Effector memory CD8-positive, alpha-beta T cell (primary cell): Measurements from ENCODE around the gene ITGAE.
A peak's percentile ranks its signal among the peaks of the same experiment; 100 is the strongest.

Source experiments
- ATAC-seq: fragments of 150-1000 bp; cut with Tn5 transposase; replicated peaks from 2 replicates; pipeline ENCODE4 v1.10.0; 2021; ENCODE audit warnings: mild to moderate bottlenecking, moderate library complexity
- DNase-seq, 3 experiments: peaks; one replicate each; pipeline ENCODE4 v3.0.0; 2021
- H3K27ac Mint-ChIP-seq, 2 donors: one replicate each; pipeline ENCODE4 v1.8.0; 2022; ENCODE audit warnings: mild to moderate bottlenecking in 2 of 2, mixed read lengths in 2 of 2, moderate library complexity in 2 of 2
- H3K27me3 Mint-ChIP-seq, 2 donors: one replicate each; pipeline ENCODE4 v1.8.0; 2022; ENCODE audit warnings: mixed read lengths in 2 of 2
- H3K36me3 Mint-ChIP-seq: one replicate; pipeline ENCODE4 v1.8.0; 2022; ENCODE audit warnings: mild to moderate bottlenecking, moderate library complexity, mixed read lengths; ENCODE audit not compliant: insufficient read depth
- H3K4me1 Mint-ChIP-seq, 2 donors: one replicate each; pipeline ENCODE4 v1.8.0; 2022; ENCODE audit warnings: low read depth in 2 of 2, mixed read lengths in 2 of 2
- H3K4me3 Mint-ChIP-seq, 2 donors: one replicate each; pipeline ENCODE4 v1.8.0; 2022; ENCODE audit warnings: mild to moderate bottlenecking in 2 of 2, mixed read lengths in 2 of 2, moderate library complexity in 2 of 2
- H3K9me3 Mint-ChIP-seq, 2 donors: one replicate each; pipeline ENCODE4 v1.8.0; 2022; ENCODE audit warnings: mixed read lengths in 2 of 2

Gene ITGAE

DNA sequence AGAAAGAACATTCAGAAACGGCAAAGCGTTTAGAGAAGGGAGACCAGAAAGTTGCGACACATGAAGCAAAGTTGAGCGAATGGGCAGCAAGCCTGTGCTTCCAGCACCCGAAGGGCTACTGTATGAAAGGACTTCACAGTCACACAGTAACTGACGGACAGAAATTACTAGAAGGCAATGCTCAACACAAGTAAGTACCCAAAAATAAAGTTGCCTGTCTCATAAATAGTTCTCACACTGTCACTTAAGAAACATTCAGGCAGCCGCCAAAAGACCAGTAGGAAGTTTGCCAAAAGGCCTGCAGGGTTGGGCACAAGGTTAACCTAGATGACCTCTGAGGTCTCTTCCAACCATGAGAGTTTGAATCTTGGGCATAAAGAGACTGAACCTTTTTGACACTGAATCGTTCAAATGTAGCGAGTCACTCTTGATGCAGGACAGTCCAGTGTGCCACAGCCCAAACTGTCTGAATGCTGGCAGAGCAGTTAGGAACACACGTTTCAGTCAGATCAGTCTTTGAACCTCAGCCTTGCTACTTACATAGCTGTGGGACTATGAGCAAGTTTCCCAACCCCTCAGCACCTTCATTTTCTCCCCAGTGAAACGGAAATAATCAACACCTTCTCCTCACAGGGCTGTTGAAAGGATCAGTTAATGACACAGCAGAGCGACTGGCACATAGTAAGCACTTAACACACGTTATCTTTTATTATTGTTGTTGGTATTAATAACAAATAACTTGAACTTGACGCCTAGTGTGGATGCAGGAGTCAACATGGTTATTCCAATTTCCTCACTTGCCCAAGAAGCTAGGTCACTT lies 34.6 kb upstream of the ITGAE start:
- Mint-ChIP-seq H3K4me3 (no peak overlapping the region), H3K4me1 (peaks cover 8 to 17% of the 10 kb centered on the region in 2 donors), H3K27me3 (no peaks in the 10 kb centered on the region), H3K27ac (peak overlapping the region in 1 of 2 donors; percentile 32), H3K36me3 (peaks cover 60% of the 10 kb centered on the region), H3K9me3 (no peaks in the 10 kb centered on the region)
- ATAC-seq = no peak
- DNase-seq = no peak

DNA sequence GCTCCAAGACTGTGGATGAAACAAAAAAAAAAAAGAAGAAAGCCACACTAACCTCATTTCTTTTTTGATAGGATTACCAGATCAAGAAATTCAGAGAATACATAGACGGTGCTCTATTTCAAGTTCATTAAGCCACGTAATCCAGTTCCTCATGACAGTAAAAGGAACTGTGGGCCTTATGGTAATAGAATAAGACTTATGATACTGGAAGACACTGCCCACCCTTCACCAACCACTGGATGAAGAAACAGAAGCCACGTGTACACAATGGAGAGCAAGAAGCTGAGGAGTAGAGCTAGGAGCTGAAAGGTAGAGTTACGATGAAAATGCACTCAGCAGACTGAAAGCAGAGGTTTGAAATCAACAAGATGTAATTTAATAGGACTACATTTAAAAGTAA lies 33.8 kb upstream of the ITGAE start:
- Mint-ChIP-seq H3K4me1 (peaks cover 6 to 16% of the 10 kb centered on the region in 2 donors), H3K36me3 (peaks cover 57% of the 10 kb centered on the region), H3K9me3 (no peaks in the 10 kb centered on the region), H3K27me3 (no peaks in the 10 kb centered on the region), H3K27ac (peak overlapping the region in 1 of 2 donors; percentile 32), H3K4me3 (no peak overlapping the region)
- DNase-seq (no peak), ATAC-seq (no peak)

DNA sequence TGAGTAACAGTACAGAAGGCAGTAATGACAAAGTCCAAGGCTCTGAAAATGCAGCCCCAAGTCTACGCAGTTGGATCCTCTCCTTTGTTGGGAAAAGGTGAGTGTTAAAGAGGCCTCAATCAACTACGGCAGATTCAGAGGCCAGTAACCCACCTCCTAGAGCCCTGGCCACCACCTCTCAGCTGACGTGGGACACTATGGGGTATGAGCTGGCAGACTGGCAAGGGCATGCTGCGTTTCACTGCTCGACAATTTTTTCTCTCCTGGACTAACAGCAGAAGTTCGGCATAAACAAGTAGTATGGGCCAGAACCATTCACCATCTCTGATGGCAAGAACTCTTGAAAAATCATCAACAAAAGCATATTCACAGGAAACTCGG lies 27.9 kb upstream of the ITGAE start:
- Mint-ChIP-seq H3K4me1 (peaks cover 2 to 8% of the 10 kb centered on the region in 2 donors), H3K27ac (no peak overlapping the region), H3K36me3 (peaks cover 38% of the 10 kb centered on the region), H3K27me3 (no peaks in the 10 kb centered on the region), H3K4me3 (no peak overlapping the region), H3K9me3 (no peaks in the 10 kb centered on the region)
- no peak for DNase-seq
- no peak for ATAC-seq

DNA sequence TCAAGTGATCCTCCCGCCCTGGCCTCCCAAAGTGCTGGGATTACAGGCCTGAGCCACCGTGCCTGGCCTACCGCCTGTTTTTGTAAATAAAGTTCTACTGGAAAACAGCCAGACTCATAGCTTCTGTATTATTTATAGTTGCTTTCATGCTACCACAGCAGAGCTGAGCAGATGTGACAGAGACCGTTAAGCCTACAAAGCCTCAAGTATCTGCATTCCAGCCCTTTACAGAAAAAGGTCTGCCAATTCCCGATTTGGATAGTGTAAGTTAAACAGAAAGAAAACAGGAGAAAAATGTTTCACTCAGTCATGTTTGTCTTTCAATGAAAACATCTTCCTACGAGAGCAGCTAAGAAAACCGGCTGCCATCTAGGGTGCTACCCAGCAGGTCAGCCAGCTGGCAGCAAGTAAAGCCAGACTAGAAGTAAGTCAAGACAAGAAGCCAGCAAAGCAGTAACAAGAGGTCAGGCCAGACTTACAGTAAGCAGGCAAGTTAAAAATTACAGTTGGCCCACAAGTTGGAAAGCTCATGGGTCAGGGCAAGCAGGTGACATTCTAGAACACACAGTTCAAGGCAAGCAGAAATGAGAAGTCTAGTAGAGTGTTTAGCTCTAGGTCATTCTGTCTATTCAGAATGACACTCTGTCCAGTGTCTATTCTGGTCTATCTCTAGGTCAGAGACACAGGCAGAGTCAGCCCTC lies 27.3 kb upstream of the ITGAE start:
- Mint-ChIP-seq H3K27ac (peak overlapping the region in 1 of 2 donors; percentile 55), H3K27me3 (no peaks in the 10 kb centered on the region), H3K4me1 (peaks cover 0 to 8% of the 10 kb centered on the region in 2 donors), H3K4me3 (no peak overlapping the region), H3K36me3 (peaks cover 40% of the 10 kb centered on the region), H3K9me3 (no peaks in the 10 kb centered on the region)
- DNase-seq (no peak), ATAC-seq (no peak)

DNA sequence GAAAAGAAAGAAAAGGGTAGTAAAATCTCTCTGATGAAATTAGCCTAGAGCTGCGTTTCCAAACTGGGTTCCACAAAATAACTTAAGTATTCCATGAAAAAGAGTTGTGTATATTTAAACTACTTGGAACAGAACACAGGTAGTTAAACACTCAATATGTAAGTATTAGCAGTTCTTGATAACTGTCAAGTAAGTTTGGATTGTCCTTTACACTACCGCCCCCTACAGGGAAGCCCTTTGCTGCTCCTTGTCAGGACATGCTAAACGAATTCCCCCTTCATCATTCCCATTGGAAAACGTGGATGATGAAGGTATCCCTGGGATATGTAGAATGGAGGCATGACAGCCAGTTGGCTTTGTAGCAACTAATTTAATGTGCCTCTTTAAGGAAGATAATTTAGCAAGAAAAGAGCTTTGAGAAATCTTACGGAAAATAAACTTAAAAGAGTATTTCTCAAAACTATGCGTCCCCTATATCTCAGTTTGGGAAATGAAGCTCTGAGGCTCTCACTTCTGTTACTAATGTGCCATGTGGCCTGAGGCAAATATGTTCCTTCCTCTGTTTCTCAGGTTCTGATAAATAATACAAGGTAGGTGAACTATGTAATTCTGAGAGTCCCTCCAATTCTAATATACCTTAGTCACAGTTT lies 26.3 kb upstream of the ITGAE start:
- Mint-ChIP-seq H3K9me3 (no peaks in the 10 kb centered on the region), H3K27me3 (no peaks in the 10 kb centered on the region), H3K4me1 (peaks cover 0 to 8% of the 10 kb centered on the region in 2 donors), H3K36me3 (peaks cover 43% of the 10 kb centered on the region), H3K4me3 (no peak overlapping the region), H3K27ac (no peak overlapping the region)
- ATAC-seq = peak; percentile 77
- peak; percentile 77 to 84 (median 83) for DNase-seq

DNA sequence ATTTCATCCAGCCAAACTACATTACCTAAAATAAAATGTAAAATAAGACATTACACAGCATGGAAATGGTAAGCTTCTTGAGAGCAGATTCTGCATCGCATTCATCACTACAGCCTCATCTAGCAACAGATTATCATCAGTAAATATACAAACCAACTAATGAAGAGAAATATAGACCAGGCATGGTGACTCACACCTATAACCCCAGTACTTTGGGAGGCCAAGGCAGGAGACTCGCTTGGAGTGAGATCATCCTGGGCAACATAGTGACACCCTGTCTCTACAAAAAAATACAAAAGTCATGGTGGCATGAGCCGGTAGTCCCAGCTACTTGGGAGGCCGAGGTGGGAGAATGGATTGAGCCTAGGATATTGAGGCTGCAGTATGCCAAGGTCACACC lies 25.2 kb upstream of the ITGAE start:
- DNase-seq = no peak
- no peaks in the 10 kb centered on the region for H3K9me3 Mint-ChIP-seq
- H3K27ac Mint-ChIP-seq = no peak overlapping the region
- peaks cover 51% of the 10 kb centered on the region for H3K36me3 Mint-ChIP-seq
- H3K4me1 Mint-ChIP-seq = peaks cover 0 to 8% of the 10 kb centered on the region in 2 donors
- H3K4me3 Mint-ChIP-seq = no peak overlapping the region
- ATAC-seq = no peak
- no peaks in the 10 kb centered on the region for H3K27me3 Mint-ChIP-seq

DNA sequence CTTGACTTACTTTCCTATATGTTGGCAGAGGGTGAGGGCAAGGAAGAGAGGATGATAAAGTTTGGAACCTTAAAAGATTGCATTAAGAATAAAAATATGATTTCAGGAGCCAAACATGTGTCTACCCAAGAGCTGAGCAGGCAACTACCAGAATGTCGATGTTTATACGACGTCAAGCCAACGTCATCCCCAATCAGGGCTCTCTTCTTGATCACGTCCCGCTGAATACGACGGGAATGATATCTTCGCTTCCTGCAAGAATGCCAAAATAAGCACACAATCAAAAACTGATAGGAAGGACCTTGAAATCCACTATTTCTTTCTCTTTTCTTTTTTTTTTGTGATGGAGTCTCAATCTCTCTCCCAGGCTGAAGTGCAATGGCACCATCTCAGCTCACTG lies 20.1 kb upstream of the ITGAE start:
- Mint-ChIP-seq H3K4me1 (no peaks in the 10 kb centered on the region), H3K4me3 (no peak overlapping the region), H3K27me3 (no peaks in the 10 kb centered on the region), H3K27ac (no peak overlapping the region), H3K36me3 (peaks cover 63% of the 10 kb centered on the region), H3K9me3 (no peaks in the 10 kb centered on the region)
- DNase-seq (no peak), ATAC-seq (no peak)

DNA sequence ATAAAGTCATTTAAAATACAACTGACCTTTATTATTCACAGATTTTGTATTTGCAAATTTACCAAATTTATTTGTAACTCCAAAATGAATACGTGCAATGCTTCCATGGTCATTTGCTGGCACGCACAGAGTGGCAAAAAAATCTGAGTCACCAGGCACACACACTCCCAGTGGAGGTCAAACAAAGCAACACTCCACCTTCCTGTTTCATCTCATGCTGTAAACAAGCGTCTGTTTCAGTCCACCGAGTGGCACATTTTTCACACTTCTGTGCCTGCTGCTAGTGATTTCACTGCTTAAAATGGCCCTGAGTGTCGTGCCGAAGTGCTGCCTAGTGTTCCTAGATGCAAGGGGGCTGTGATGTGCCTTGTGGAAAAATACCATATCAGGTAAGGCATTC lies 17.8 kb upstream of the ITGAE start:
- H3K36me3 Mint-ChIP-seq = peaks cover 73% of the 10 kb centered on the region
- no peaks in the 10 kb centered on the region for H3K4me1 Mint-ChIP-seq
- no peak for DNase-seq
- no peak for ATAC-seq
- no peak overlapping the region for H3K4me3 Mint-ChIP-seq
- H3K9me3 Mint-ChIP-seq = no peaks in the 10 kb centered on the region
- H3K27me3 Mint-ChIP-seq = no peaks in the 10 kb centered on the region
- H3K27ac Mint-ChIP-seq = no peak overlapping the region

DNA sequence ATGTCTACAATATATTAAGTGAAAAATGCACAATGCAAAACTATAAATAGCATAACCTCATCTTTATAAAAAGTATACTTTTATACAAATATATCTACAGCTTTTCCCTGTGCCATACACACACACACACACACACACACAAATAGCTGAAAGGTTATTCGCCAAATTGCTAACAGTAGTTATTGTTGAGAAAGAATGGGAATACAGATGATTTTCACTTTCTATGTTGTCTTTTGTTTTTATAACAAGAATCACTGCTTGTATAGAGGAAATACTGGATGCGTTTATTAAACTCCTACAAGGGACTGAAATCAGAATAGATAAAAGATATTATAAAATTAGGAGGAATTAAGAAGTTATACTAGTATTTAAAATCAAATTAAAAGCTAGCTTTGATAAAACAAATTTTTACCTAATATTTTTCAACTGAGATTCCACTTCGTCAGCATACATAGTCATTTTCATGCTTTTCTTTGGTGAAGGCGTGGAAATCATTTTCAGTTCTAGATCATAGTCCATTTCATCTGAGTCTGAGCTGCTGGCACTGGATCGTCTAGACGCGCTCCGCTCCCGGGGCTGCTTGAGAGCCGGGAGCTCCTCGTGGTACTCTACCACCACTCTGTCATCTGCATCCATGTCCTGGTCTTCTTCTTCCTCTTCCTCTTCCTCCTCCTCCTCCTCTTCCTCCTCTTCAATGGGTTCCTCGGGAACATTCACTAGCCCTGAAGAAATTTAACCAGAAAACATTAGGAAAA lies 17.0 kb upstream of the ITGAE start:
- Mint-ChIP-seq H3K4me3 (no peak overlapping the region), H3K9me3 (no peaks in the 10 kb centered on the region), H3K27ac (no peak overlapping the region), H3K36me3 (peaks cover 73% of the 10 kb centered on the region), H3K27me3 (no peaks in the 10 kb centered on the region), H3K4me1 (no peaks in the 10 kb centered on the region)
- DNase-seq = no peak
- ATAC-seq = no peak

DNA sequence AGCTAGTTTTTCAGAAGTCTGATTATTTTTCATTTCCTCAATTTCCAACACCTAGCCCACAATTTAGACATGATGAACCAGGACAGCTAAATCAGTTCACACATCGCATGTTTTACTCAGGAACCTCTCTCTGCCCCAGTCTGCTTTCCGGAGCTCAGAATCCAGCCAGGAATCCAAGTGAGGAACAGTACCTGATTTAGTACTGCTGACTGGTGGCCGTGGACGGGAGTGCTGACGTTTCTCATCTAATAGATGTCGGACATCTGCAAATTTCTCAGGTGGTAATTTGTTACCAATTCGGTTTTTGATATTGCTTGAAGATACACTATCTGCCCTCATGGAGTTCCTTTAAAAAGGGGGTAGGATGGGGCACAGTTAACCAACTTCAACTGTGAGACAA lies 14.9 kb upstream of the ITGAE start:
- ATAC-seq = no peak

DNA sequence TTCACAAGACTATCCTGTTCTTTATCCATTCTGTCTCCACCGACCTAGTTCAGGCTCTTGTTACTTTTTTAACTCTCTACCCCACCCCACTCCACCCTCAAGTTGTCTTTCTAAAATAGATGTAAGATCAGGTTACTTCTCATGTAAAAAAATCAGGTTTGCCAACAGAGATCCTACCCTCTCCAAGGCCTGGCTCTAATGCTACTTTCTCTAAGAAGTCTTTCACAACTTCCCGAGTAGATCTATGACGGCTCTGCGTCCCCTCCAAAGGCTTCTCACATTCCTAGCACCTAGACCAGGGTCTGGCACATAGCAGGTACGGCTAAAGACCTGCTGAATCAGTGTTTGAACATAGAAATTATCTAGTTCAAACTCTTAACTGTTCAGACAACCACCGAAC lies 14.1 kb upstream of the ITGAE start:
- Mint-ChIP-seq H3K4me1 (no peaks in the 10 kb centered on the region), H3K36me3 (peaks cover 75% of the 10 kb centered on the region), H3K9me3 (no peaks in the 10 kb centered on the region), H3K27ac (peak overlapping the region in 1 of 2 donors; percentile 82), H3K4me3 (no peak overlapping the region), H3K27me3 (no peaks in the 10 kb centered on the region)
- ATAC-seq (no peak), DNase-seq (no peak)

More for the DNA sequence above, 14.9 kb upstream of the ITGAE start:
- Mint-ChIP-seq H3K4me1 (no peaks in the 10 kb centered on the region), H3K27me3 (no peaks in the 10 kb centered on the region), H3K4me3 (no peak overlapping the region), H3K9me3 (no peaks in the 10 kb centered on the region), H3K27ac (peak overlapping the region in 1 of 2 donors; percentile 82), H3K36me3 (peaks cover 75% of the 10 kb centered on the region)
- no peak for DNase-seq

DNA sequence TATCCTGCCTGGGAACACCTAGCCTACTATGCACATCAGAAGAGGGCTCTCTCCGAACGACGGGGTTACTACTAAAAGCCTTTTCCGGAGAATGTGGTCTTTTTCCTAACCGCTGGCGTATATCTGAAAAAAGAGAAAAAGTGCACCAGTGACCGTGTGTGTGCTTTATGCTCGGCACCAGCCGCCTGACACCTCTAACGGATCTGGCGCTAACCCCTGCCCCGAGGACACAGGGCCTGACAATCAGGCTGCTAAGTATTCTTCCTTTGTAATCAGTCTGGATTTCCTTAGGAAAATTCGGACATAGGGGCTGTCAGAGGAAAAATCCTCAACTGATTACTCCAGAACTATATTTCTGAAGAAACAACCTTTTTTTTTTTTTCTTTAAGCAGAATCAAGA lies 13.4 kb upstream of the ITGAE start:
- Mint-ChIP-seq H3K27ac (peak overlapping the region in 1 of 2 donors; percentile 82), H3K36me3 (peaks cover 69% of the 10 kb centered on the region), H3K27me3 (no peaks in the 10 kb centered on the region), H3K4me3 (no peak overlapping the region), H3K4me1 (no peaks in the 10 kb centered on the region), H3K9me3 (no peaks in the 10 kb centered on the region)
- DNase-seq (no peak), ATAC-seq (no peak)

DNA sequence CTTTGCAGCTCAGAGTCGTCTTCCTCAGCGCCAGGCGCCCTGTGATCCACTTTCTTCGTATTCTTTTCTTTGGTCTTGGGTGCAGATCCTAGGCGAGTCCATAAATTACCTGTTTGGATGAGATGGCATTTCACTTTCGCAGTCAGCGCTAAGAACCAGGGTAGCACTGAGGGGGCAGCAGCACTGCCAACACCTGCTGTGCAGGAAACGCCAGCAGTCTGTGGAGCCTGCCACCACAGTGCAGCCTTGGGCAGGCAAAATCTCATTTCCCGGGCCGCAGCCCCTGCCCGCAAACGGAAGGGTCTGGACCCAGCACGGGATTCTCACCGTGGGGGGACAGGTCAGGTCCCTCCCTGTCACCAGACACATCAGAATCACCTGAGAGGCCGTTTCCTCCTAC lies 12.2 kb upstream of the ITGAE start:
- H3K27ac Mint-ChIP-seq = peak overlapping the region in 1 of 2 donors; percentile 26
- no peak for ATAC-seq
- no peaks in the 10 kb centered on the region for H3K9me3 Mint-ChIP-seq
- H3K4me3 Mint-ChIP-seq = no peak overlapping the region
- H3K36me3 Mint-ChIP-seq = peaks cover 64% of the 10 kb centered on the region
- no peaks in the 10 kb centered on the region for H3K27me3 Mint-ChIP-seq
- DNase-seq = no peak
- peaks cover 2 to 5% of the 10 kb centered on the region in 2 donors for H3K4me1 Mint-ChIP-seq
